AG04450 (cell line): ENCODE measurements around the gene GDPGP1. TPM values are rescaled to one million over a fixed set of nuclear protein-coding genes. Genes with fewer than 3 reads are reported as not detected.

ENCODE experiments used
- CTCF ChIA-PET: fragments of 300-600, 350-600 bp; formaldehyde crosslinking; extraction: SDS; loops from one replicate; lab custom pipeline; 2022; ENCODE audit warnings: antibody characterized with exemption, inconsistent platforms; lab: Charles Lee
- POLR2A ChIA-PET: fragments of 350-600 bp; formaldehyde crosslinking; extraction: SDS; loops from one replicate; lab custom pipeline; 2021; ENCODE audit warnings: antibody characterized with exemption, inconsistent platforms; lab: Yijun Ruan, JAX
- DNase-seq: peaks from one replicate; pipeline ENCODE4 v3.0.0-alpha.2; 2011; ENCODE audit warnings: low read depth, low spot score
- H3K27ac ChIP-seq: one replicate; pipeline ENCODE4 v1.5.1; 2012; ENCODE audit warnings: low read depth, low read length, control low read depth
- H3K27me3 ChIP-seq: one replicate; pipeline ENCODE4 v1.6.0; 2012; ENCODE audit warnings: low read length; ENCODE audit not compliant: control insufficient read depth, insufficient read depth
- H3K4me3 ChIP-seq: 2 replicates; pipeline ENCODE4 v1.5.1; 2011; ENCODE audit warnings: mild to moderate bottlenecking, low read depth, low read length, control low read depth
- H3K9me3 ChIP-seq: 2 replicates; pipeline ENCODE4 v1.5.1; 2012; ENCODE audit warnings: low read length; ENCODE audit not compliant: control insufficient read depth, insufficient read depth
- CTCF ChIP-seq: IDR thresholded peaks from 2 replicates; pipeline ENCODE4 v1.5.1; 2011; ENCODE audit warnings: low read depth, low read length, control low read depth, inconsistent platforms
- polyA plus RNA-seq: library from polyadenylated mRNA; depleted of rRNA; stranded (reverse); fragments of >200 nt; gene quantifications from 2 replicates; pipeline ENCODE4 v1.2.3, GENCODE V29; 2011; rRNA removed
- small RNA-seq: library from RNA; depleted of rRNA; stranded (forward); fragments of <200 nt; gene quantifications from one replicate; pipeline ENCODE3, GENCODE V24; 2012; ENCODE audit warnings: low read depth; ENCODE audit not compliant: insufficient read length

Gene GDPGP1
- polyA plus RNA-seq, 1 experiment = 2.7 TPM

- POLR2A ChIA-PET = no interaction called here
- H3K4me3 ChIP-seq = no peak overlapping the region
- H3K9me3 ChIP-seq = no peaks in the 10 kb centered on the region
- CTCF ChIA-PET = interaction anchor here (0.7 to 3.4 kb wide), 10 partner anchors 8 to 287 kb away, joined by 3 to 34 read pairs (median 4); no protein-coding TSS in a partner anchor
- peaks cover 2% of the 10 kb centered on the region for H3K27me3 ChIP-seq
- TF ChIP-seq CTCF = no peak
- no peak overlapping the region for H3K27ac ChIP-seq
- no peak for DNase-seq
Measured at GRCh38 chr15:90294159-90294558, 60.1 kb downstream of the GDPGP1 start.

- no peak overlapping the region for H3K27ac ChIP-seq
- no peak for DNase-seq
- no peaks in the 10 kb centered on the region for H3K9me3 ChIP-seq
- POLR2A ChIA-PET = no interaction called here
- CTCF ChIA-PET = interaction anchor here (1.3 to 3.4 kb wide), 3 partner anchors 10 to 638 kb away, joined by 3 to 34 read pairs (median 25); partner anchors contain the start of gene HDDC3
- TF ChIP-seq CTCF = no peak
- H3K4me3 ChIP-seq = no peak overlapping the region
- H3K27me3 ChIP-seq = peaks cover 2% of the 10 kb centered on the region
Measured at GRCh38 chr15:90294601-90295269, 60.7 kb downstream of the GDPGP1 start.

- ChIA-PET POLR2A (no interaction called here), CTCF (interaction anchor here (1.3 to 3.4 kb wide), 4 partner anchors 10 to 637 kb away, joined by 3 to 34 read pairs (median 16); partner anchors contain the start of gene HDDC3)
- Histone ChIP-seq H3K4me3 (no peak overlapping the region), H3K27me3 (peaks cover 2% of the 10 kb centered on the region), H3K9me3 (no peaks in the 10 kb centered on the region), H3K27ac (no peak overlapping the region)
- no peak for DNase-seq
- TF ChIP-seq CTCF = no peak
Measured at GRCh38 chr15:90295270-90295648, 61.2 kb downstream of the GDPGP1 start.

Small RNAs within 50 kb of the gene (small RNA-seq; reads per million reads assigned to genes)
- gene AC091167.3 = not detected
- not detected for gene RN7SL736P

Other genes starting within 250 kb of the GDPGP1 start
- gene ZNF710, start 232.9 kb upstream of the GDPGP1 start, polyA plus RNA-seq = 2.2 and 3.8 TPM in 2 replicates
- 84.2 and 108 TPM in 2 replicates for gene IDH2, start 131.7 kb upstream of the GDPGP1 start, polyA plus RNA-seq
- gene SEMA4B, start 32.9 kb upstream of the GDPGP1 start, polyA plus RNA-seq = 13.5 and 17.9 TPM in 2 replicates
- gene CIB1, start 268 bp upstream of the GDPGP1 start, polyA plus RNA-seq = 40.4 and 55.3 TPM in 2 replicates
- 0.04 and 0.07 TPM in 2 replicates for gene TTLL13, start 15.3 kb downstream of the GDPGP1 start, polyA plus RNA-seq
- 77.6 and 81.8 TPM in 2 replicates for gene NGRN, start 31.5 kb downstream of the GDPGP1 start, polyA plus RNA-seq
- gene ZNF774, start 118.1 kb downstream of the GDPGP1 start, polyA plus RNA-seq = 1.1 and 2.3 TPM in 2 replicates
- gene IQGAP1, start 154.0 kb downstream of the GDPGP1 start, polyA plus RNA-seq = 141 and 170 TPM in 2 replicates